Aortic smooth muscle cell (primary cell): ENCODE results near the gene LRRC66. TPM values are rescaled to one million over a fixed set of nuclear protein-coding genes. Genes with fewer than 3 reads are reported as not detected.

Source experiments
- total RNA-seq: library from RNA; depleted of rRNA; stranded (reverse); fragments of >200 nt; gene quantifications from 2 replicates; pipeline ENCODE4 v1.2.3, GENCODE V29; 2014

LRRC66 gene, protein sequence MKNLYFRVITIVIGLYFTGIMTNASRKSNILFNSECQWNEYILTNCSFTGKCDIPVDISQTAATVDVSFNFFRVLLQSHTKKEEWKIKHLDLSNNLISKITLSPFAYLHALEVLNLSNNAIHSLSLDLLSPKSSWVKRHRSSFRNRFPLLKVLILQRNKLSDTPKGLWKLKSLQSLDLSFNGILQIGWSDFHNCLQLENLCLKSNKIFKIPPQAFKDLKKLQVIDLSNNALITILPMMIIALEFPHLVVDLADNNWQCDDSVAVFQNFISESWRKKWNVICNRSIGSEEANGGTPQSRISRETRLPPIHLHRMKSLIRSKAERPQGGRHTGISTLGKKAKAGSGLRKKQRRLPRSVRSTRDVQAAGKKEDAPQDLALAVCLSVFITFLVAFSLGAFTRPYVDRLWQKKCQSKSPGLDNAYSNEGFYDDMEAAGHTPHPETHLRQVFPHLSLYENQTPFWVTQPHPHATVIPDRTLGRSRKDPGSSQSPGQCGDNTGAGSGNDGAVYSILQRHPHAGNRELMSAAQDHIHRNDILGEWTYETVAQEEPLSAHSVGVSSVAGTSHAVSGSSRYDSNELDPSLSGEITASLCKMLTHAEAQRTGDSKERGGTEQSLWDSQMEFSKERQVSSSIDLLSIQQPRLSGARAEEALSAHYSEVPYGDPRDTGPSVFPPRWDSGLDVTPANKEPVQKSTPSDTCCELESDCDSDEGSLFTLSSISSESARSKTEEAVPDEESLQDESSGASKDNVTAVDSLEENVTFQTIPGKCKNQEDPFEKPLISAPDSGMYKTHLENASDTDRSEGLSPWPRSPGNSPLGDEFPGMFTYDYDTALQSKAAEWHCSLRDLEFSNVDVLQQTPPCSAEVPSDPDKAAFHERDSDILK
- 0.53 and 0.56 TPM in 2 replicates for total RNA-seq

DNA sequence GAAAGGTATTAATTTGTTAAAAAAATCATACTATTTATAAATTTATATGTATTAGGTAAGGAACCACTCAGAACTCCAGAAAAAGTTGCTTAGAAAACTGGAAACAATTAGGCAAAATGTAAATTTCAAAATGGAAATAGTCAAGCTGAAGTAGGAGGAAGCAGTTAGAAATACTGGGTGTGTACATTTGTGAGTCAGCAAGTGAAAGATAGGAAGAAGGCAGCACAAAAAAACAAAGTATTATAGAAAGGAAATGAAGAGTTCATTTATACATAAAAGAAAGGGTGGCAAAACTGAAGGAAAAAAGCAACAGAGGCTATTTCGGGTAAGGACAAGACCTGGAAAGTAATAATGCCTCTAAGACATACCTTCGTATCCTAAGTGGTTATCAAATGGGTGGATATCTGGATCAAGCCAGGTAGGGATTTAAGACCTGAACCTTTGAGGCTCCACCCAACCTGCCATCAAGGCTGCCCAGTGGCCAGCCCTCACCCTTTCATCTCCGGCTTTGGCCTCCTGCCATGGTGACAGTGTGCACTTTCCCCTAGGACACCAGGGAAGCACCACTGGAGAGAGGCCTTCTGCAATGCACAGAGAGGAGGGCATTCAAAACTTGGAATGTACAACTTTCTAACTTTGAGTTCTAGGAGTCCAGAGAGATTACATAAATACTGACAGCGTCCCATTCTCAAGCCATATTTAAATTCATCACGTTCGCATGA is at the start of gene LRRC66:
Gene LRRC66 (minus strand): TSS at position 428 of the 722 bp plus-strand sequence. CDS start 2,750 bp downstream, outside the sequence.

DNA sequence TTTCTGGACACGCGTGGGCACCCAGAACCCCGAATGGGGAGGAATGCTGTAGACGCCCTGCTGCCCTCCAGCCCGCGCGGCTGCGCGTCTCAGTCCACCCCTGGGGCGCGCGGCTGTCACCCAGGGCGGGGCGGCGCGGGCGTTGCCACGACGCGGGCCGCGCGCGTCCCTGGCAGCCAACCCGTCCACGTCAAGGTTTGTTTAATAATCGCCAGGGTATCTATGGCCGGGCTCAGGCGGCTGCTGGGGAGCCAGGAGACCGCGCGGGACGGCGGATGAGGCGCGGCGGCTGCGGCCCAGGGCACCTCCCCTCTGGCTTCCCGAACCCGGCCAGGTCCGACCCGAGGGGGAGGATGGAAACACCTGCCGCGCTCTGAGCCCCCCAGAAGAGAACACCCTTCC is 31.1 kb upstream of the LRRC66 start, which contains the start of gene SPATA18:
Gene SPATA18 (plus strand): TSS at position 92 of the 402 bp plus-strand sequence. CDS start 401 bp downstream, outside the sequence.

DNA sequence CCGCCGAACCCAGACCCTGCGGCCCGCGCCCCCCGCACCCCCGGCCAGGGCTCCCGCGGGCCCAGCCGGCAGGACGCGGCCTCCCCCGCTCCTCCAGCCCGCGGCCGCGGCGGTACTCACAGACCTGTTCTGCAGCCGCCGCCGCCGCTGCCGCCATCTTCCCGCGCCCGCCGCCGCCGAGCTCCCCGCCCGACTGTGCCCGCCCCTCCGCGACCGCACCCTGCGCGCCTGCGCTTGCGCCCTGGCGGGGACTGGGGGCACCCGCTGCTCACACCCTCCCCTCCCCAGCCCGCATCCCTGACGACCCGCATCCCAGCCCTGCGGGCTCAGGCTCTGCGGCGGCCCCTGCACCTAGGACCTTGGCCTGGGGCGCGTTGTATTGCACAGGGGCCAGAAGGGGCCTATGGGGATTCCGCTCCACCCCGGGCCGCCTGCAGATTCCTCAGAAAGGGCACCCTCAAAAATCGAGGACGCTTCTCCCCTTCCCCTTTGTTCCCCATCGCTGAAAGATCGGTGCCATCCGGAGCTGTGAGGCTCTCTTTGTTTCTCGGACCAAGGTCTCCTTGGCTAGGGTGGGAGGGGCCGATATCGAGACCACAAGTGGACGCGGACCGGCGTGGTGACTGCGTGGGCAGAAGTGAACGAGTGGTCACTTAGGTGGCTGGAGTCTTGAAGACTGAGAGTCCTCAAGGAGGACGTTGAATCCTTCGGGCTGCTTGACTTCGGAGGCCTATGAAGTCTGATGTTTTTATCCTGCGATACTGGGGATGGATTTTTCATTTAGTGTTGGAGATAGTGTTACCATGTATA is 18.1 kb upstream of the LRRC66 start, which contains the start of gene SGCB:
Gene SGCB (minus strand): TSS at position 197 of the 810 bp plus-strand sequence. CDS start 40 bp downstream, at position 157.

Other genes starting within 250 kb of the LRRC66 start
- 41.0 and 45.8 TPM in 2 replicates for gene DCUN1D4, start 177.2 kb downstream of the LRRC66 start, total RNA-seq
- 39.6 and 49.5 TPM in 2 replicates for gene SGCB, start 17.9 kb upstream of the LRRC66 start, total RNA-seq
- gene SPATA18, start 30.9 kb upstream of the LRRC66 start, total RNA-seq = 7.5 and 10.1 TPM in 2 replicates